Measurements from ENCODE around the gene ARMC12. TPM values are rescaled to one million over a fixed set of nuclear protein-coding genes. Genes with fewer than 3 reads are reported as not detected.

Gene ARMC12
- total RNA-seq, 1 donor from 2014 or later = 1.9 TPM

GRCh38 chr6:35717449-35718374, 19.1 kb upstream of the ARMC12 start:
- H3K4me1 Mint-ChIP-seq = peaks cover 58% of the 10 kb centered on the region
- peak overlapping the region; percentile 57 for H3K27ac Mint-ChIP-seq
- DNase-seq (ENCODE audit: low spot score) = no peak
- Histone ChIP-seq H3K36me3 (no peaks in the 10 kb centered on the region), H3K79me2 (ENCODE audit: low read depth) (no peaks in the 10 kb centered on the region), H3F3A (ENCODE audit: low read depth) (peaks cover 24% of the 10 kb centered on the region), H3K4me1 (peaks cover 43% of the 10 kb centered on the region), H3K27ac (no peak overlapping the region), H3K4me2 (peak overlapping the region; percentile 36), H3K4me3 (no peak overlapping the region), H3K9me3 (ENCODE audit: low read depth) (no peaks in the 10 kb centered on the region), H4K20me1 (ENCODE audit: low read depth) (no peaks in the 10 kb centered on the region), H3K27me3 (no peaks in the 10 kb centered on the region), H3K9ac (no peak overlapping the region), H2AFZ (replicated peaks) (peak overlapping the region; percentile 68)
- H3K4me3 Mint-ChIP-seq = peak overlapping the region; percentile 62
- TF ChIP-seq EZH2phosphoT487 (IDR thresholded peaks at IDR 0.05) = no peak
- no peak for TF ChIP-seq EZH2 (IDR thresholded peaks at IDR 0.05)
- TF ChIP-seq CTCF (IDR thresholded peaks at IDR 0.05) = no peak
- H3K9me3 Mint-ChIP-seq = no peaks in the 10 kb centered on the region
- no peaks in the 10 kb centered on the region for H3K36me3 Mint-ChIP-seq
- H3K27me3 Mint-ChIP-seq (ENCODE audit: insufficient read depth, low read depth) = peaks cover 5% of the 10 kb centered on the region

GRCh38 chr6:35718375-35718736, 18.5 kb upstream of the ARMC12 start:
- H3K4me3 ChIP-seq = no peak overlapping the region
- H4K20me1 ChIP-seq (ENCODE audit: low read depth) = no peaks in the 10 kb centered on the region
- no peaks in the 10 kb centered on the region for H3K79me2 ChIP-seq (ENCODE audit: low read depth)
- TF ChIP-seq EZH2phosphoT487 (IDR thresholded peaks at IDR 0.05) (no peak), EZH2 (IDR thresholded peaks at IDR 0.05) (no peak), CTCF (IDR thresholded peaks at IDR 0.05) (no peak)
- peak overlapping the region; percentile 68 for H2AFZ ChIP-seq (replicated peaks)
- H3K27ac Mint-ChIP-seq = peak overlapping the region; percentile 98
- no peak overlapping the region for H3K9ac ChIP-seq
- no peaks in the 10 kb centered on the region for H3K36me3 Mint-ChIP-seq
- no peaks in the 10 kb centered on the region for H3K27me3 ChIP-seq
- H3K4me2 ChIP-seq = peak overlapping the region; percentile 36
- DNase-seq (ENCODE audit: low spot score) = no peak
- H3K4me3 Mint-ChIP-seq = peak overlapping the region; percentile 19
- peaks cover 21% of the 10 kb centered on the region for H3F3A ChIP-seq (ENCODE audit: low read depth)
- peaks cover 60% of the 10 kb centered on the region for H3K4me1 Mint-ChIP-seq
- no peaks in the 10 kb centered on the region for H3K9me3 Mint-ChIP-seq
- peaks cover 42% of the 10 kb centered on the region for H3K4me1 ChIP-seq
- peaks cover 5% of the 10 kb centered on the region for H3K27me3 Mint-ChIP-seq (ENCODE audit: insufficient read depth, low read depth)
- no peaks in the 10 kb centered on the region for H3K9me3 ChIP-seq (ENCODE audit: low read depth)
- no peaks in the 10 kb centered on the region for H3K36me3 ChIP-seq
- no peak overlapping the region for H3K27ac ChIP-seq

- Mint-ChIP-seq H3K4me3 (peak overlapping the region; percentile 7), H3K9me3 (no peaks in the 10 kb centered on the region)
- DNase-seq (ENCODE audit: low spot score) = no peak
Observed at GRCh38 chr6:35718911-35719381, 17.9 kb upstream of the ARMC12 start.

More at GRCh38 chr6:35718911-35719381, 17.9 kb upstream of the ARMC12 start:
- Mint-ChIP-seq H3K4me1 (peaks cover 59% of the 10 kb centered on the region), H3K27ac (peak overlapping the region; percentile 98), H3K36me3 (no peaks in the 10 kb centered on the region), H3K27me3 (ENCODE audit: insufficient read depth, low read depth) (peaks cover 5% of the 10 kb centered on the region)
- H4K20me1 ChIP-seq (ENCODE audit: low read depth) = no peaks in the 10 kb centered on the region
- H3K4me3 ChIP-seq = no peak overlapping the region
- no peaks in the 10 kb centered on the region for H3K27me3 ChIP-seq
- peaks cover 25% of the 10 kb centered on the region for H3F3A ChIP-seq (ENCODE audit: low read depth)
- peak overlapping the region; percentile 68 for H2AFZ ChIP-seq (replicated peaks)
- no peaks in the 10 kb centered on the region for H3K9me3 ChIP-seq (ENCODE audit: low read depth)
- H3K36me3 ChIP-seq = no peaks in the 10 kb centered on the region
- H3K4me1 ChIP-seq = peaks cover 38% of the 10 kb centered on the region
- H3K79me2 ChIP-seq (ENCODE audit: low read depth) = no peaks in the 10 kb centered on the region
- no peak overlapping the region for H3K27ac ChIP-seq
- H3K9ac ChIP-seq = no peak overlapping the region
- no peak for TF ChIP-seq CTCF (IDR thresholded peaks at IDR 0.05)
- TF ChIP-seq EZH2phosphoT487 (IDR thresholded peaks at IDR 0.05) = no peak
- TF ChIP-seq EZH2 (IDR thresholded peaks at IDR 0.05) = no peak
- peak overlapping the region; percentile 36 for H3K4me2 ChIP-seq

All from neural progenitor cell (in vitro differentiated cells).